CD4-positive, alpha-beta T cell treated with Interleukin-21 for 1 hour (primary cell): ENCODE measurements around the gene OPALIN.

Experiments used
- DNase-seq: peaks from one replicate; pipeline ENCODE4 v3.0.0-alpha.2; 2020

The OPALIN gene, protein sequence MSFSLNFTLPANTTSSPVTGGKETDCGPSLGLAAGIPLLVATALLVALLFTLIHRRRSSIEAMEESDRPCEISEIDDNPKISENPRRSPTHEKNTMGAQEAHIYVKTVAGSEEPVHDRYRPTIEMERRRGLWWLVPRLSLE

GRCh38 chr10:96358851-96359540 is at the start of gene OPALIN:
Gene OPALIN, minus strand, starts transcription at chr10:96359002. Its CDS starts 106 bp downstream, at chr10:96358896.
- DNase-seq: no peak

DNA sequence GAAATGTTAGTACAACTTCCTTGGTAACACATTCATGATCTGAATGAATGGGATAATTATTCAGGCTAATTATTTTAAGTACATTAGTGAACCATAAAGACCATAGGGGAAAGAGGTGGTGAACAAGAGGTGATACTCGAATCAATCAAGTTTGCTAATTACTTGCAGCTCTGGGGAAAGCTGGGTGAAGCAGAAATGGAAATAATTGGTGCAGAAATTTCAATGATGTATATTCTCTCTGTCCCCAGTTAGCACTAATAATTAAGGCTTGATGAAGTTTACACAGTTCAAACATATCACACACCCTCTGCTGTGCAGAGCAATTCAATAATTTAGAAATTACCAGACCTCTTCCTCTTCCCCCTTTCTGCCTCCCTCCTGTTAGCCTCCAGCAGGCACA is 49.4 kb upstream of the OPALIN start:
- no peak for DNase-seq

DNA sequence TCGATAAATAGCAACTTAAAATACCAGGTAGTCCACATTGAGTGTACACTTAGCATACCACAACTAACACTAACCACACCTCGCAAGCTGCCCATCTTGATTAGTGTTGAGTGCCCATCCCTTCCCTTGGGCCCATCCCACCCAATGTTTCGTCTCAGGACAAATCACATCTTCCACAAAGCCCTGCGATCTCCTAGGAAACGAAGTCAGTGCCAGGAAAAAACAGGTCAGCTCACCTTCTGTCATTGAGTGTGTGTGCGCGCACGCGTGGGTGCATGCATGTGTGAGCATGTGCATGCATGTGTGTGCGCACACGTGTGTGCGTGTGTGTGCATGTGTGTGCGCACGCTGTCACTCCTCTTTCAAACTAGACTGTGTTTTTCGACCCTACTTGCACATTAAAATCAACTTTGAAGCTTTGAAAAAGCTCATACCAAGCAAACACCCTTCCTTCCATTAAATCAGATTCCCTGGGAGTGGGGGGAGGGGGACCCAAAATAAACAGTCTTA is 48.8 kb upstream of the OPALIN start:
- DNase-seq: no peak

GRCh38 chr10:96406091-96406490 is 47.3 kb upstream of the OPALIN start:
- DNase-seq: no peak

DNA sequence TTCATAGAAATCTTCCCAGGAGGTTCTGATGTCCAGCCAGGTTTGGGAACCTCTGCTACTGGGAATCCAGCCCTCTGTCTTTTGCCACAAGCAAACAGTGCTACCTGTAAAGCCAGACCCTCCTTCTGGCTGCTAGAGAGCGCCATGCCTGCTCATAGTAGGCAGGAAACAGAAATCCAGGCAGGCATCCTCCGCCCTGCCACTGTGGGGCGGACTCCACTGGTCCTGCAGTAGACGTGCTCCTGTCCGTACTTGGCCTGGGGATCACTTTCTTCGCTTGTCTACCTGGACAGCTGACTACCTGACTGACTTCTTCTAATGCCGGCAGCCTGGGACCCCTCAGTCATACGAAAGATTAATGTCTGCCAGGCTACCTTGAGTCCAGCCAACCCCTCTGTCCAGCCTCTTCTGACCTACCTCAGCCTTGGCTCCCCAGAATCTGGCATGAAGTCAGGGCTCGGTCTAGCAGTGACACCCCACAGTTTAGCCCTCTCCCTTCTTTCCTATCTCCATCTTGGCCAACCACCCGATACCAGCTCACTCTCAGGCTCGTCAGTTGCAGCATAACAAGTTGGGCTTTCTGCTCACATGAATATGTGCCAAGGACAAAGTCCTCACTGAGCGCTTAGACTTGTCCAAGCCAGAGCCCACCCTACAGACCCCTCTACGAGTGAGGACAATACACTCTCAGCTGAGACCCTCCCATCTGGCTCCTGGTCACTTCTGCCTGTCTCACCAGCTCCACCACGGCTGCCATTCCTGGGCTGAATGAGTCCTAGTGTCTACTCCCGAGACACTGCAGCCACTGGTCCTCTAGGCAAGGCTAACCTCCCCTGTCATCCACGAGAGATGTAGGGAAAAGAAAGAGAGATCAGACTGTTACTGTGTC is 43.9 kb upstream of the OPALIN start:
- DNase-seq: no peak

DNA sequence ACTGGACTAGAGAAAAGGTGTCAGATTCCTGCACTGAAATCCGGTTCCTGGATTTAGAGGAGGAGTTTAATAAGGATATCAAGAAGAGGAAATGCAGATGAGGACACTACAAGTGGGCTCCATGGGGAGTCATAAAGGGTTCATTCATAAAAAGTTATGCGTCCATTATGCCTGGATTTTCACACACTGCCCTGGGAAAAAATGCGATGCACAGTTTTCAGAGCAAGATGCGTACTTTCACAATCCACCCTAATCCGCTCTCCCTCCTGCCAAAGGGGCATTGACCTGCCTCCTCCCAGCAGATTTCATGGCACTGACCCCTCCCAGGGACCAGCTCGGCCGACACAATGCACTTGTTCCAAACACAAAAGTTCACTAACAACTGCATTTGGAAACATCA is 42.2 kb upstream of the OPALIN start:
- DNase-seq: no peak

- no peak for DNase-seq
These were observed 41.7 kb upstream of the OPALIN start for GRCh38 chr10:96400465-96400864.

DNA sequence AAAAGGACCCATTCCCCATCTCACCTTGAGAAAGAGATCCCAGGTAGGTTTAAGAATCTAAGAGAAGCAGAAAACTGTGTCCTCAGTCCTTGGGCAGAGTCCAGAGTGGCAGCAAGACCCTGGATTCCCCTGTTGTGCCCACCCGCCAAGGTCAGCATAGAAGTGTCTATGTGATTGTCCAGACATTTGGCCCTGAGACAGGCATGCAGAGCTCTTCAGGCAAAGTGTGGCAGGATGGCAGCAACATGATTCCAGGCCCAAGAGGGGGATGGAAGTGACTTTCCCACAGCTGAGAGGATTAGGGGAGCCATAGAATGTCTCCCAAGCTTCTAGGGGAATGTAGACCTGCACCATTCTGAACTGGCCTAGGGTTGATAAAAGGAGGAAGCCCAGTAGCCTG is 39.1 kb upstream of the OPALIN start:
- DNase-seq: no peak

GRCh38 chr10:96395931-96396877 is 37.4 kb upstream of the OPALIN start:
- peak; percentile 47 for DNase-seq

DNA sequence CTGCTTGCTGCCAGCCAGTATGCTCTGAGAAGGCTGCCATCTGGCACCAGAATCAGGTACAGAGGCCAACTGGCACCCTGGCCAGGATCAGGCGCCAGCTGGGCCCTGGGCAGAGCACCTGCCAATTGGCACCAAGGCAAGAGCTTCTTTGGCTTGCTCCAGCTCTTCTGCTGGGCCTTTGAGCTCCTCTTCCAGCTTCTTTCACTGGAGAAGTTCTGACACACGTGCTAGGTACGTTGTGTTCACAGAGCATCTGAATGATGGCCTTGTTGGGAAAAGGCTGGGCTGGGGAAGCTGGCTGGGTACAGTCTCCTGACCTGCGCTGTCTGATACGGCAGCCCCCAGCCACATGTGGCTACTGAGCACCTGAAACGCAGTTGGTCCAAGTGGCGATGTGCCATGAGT is 31.7 kb upstream of the OPALIN start:
- no peak for DNase-seq

DNA sequence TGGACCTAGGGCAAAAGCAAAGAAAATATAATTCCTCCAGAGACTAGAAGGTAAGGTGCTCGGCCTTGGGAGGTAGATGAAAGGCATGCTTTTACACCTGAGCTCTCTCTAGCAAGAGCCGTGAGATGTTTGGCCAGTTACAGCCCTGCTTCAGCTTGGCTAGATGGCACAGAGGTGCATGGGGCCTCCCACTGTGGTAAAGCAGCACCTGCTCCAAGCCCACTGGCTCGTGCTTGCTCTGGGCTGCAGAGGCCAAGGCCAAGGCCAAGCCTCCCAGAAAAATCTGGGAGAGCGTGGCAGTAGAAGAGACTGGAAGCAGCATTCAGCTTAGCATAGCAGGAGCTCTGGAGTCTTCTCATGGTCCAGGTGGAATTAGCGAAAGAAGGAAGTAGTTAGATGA is 31.0 kb upstream of the OPALIN start:
- DNase-seq: no peak

- no peak for DNase-seq
These were observed 28.8 kb upstream of the OPALIN start for GRCh38 chr10:96387601-96388000.

GRCh38 chr10:96387161-96387560 is 28.4 kb upstream of the OPALIN start:
- DNase-seq: no peak

- DNase-seq: no peak
These were observed 25.7 kb upstream of the OPALIN start for GRCh38 chr10:96384506-96384905.

DNA sequence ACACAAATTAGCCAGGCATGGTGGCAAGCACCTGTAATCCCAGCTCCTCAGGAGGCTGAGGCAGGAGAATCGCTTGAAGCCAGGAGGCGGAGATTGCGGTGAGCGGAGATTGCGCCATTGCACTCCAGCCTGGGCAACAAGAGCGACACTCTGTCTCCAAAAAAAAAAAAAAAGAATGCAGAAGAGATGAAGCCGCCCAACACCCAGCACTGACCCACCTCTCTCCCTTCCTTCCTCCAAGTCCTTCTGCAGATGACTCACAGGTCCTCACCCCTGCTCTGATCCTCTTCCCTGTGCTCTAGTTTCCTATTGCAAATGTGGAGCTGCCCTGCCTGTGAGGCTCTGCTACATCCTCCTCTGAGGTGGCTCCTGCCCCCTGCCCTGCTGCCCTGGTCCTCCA is 22.0 kb upstream of the OPALIN start:
- DNase-seq: no peak

DNA sequence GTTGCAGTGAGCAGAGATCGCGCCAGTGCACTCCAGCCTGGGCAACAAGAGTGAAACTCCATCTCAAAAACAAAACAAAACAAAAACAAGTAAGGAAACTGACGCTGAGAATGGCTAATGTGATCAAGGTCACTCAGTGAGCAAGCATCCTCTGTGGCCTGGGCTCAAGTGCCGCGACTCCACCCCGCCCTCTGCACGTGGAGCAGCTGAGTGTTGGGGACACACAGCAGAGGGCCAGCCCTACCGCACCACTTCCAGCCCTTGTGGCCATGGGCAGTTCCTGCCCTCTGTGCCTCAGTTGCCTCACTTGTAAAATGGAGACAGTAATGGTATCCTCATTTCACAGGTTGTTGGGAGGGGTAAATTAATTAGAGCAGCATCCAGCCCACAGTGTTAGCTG is 21.0 kb upstream of the OPALIN start:
- no peak for DNase-seq

GRCh38 chr10:96378741-96379140 is 19.9 kb upstream of the OPALIN start:
- no peak for DNase-seq

DNA sequence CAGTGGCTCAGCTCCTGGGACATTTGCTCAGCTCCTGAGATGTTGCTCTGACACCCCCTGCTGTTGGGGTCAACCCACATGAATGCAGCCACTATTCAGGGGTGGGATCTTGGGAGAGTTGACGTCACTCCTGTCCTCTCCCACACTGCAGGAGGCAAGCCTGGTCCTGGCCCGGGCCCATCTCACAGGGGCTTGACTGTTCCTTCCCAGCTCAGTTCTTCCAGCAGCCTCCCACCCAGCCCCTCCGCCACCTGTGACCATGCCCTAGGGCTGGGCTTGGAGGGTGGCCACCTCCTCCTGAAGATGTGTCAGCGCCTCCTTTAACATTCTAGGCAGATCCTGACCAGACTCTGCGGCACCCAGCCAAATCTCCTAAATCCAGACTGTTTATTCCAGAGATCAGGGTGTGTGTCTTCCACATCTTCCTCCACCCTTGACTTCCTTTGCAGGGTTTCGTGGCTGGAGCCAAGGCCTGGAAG is 19.1 kb upstream of the OPALIN start:
- no peak for DNase-seq

DNA sequence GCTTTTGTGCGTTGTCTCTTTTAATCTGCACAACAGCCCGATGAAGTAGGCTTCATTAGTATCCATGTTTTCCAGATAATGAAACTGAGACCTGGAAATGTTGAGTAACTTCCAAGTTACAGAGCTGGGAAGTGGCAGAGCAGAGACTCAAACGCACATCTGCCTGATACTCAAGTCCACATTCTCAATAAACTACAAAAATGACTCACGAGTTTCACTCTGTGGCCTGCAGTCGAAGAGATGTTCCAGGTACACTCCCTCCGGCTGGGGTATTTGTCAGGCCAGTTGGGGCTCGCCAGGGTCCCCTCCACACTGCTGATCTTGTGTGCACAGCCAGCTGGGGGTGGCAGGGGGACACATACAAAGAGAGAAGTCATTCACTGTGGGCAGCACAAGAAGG is 17.7 kb upstream of the OPALIN start:
- no peak for DNase-seq

GRCh38 chr10:96374985-96375830 is 16.4 kb upstream of the OPALIN start:
- peak; percentile 66 for DNase-seq

DNA sequence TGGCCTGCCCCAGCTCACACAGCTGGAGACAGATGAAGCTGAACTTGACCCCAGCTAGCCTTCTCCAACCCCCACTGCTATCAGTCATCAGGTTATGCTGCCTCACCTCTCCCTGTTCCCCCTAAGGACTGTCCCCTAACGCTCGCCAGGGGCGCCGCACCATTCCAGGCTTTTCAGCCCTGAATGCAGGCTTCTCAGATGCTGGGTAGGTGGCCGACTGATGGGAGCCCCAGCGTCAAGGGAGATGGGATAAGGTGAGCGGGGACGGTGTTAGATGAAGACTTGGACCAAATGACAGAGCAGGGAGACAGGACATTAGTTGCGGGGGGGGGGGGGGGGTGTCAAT is 15.8 kb upstream of the OPALIN start:
- DNase-seq: no peak

GRCh38 chr10:96374004-96374403 is 15.2 kb upstream of the OPALIN start:
- no peak for DNase-seq
